Spleen (tissue), 7 donors: ENCODE data around the gene GRHL3.

Experiments used
- CTCF ChIP-seq, 11 experiments: fragments of 200-600 bp in 7 of 11; fragments of 450-650 bp in 4 of 11; sonication (generic) in 4 of 11; IDR thresholded peaks in 8 of 11; conservative IDR thresholded peaks in 3 of 11; 1 replicate in 7 of 11; 2 replicates in 4 of 11; pipeline versions ENCODE4 v1.4.0 to v1.8.0; 2016 to 2021; ENCODE audit warnings: antibody characterized with exemption in 11 of 11, inconsistent platforms in 4 of 11, mild to moderate bottlenecking in 1 of 11
- POLR2A ChIP-seq, 3 donors: fragments of 450-650 bp; IDR thresholded peaks; one replicate each; pipeline ENCODE4 v1.5.1; 2017; ENCODE audit warnings: antibody characterized with exemption in 3 of 3, mild to moderate bottlenecking in 1 of 3
- POLR2AphosphoS5 ChIP-seq, 3 donors: sonication (generic); formaldehyde crosslinking; IDR thresholded peaks; one replicate each; pipeline ENCODE4 v1.5.1; 2017; ENCODE audit warnings: antibody characterized with exemption in 3 of 3
- donor health status: DM: no; HTN: no; CAD: no; lungs with moderate emphysema.
- donor health status: DM: no; HTN: no; CAD: no.
- donor health status: DM: no; HTN: no; CAD: no.

GRCh38 chr1:24292103-24292502, 27.1 kb upstream of the GRHL3 start:
- TF ChIP-seq CTCF (IDR thresholded peaks at IDR 0.05 in 8 of 11, conservative IDR thresholded peaks at IDR 0.05 in 3 of 11) (no peak), POLR2A (IDR thresholded peaks at IDR 0.05) (no peak), POLR2AphosphoS5 (IDR thresholded peaks at IDR 0.05) (no peak)
